Mucosa of descending colon (tissue), 3 donors: ENCODE measurements around the gene SLC25A12. TPM values are rescaled to one million over a fixed set of nuclear protein-coding genes. Genes with fewer than 3 reads are reported as not detected.

Experiments
- ATAC-seq: fragments of 200-7000 bp; cut with Tn5 transposase; one replicate; pipeline ENCODE4 v1.9.1; 2020; ENCODE audit warnings: mild to moderate bottlenecking, moderate library complexity
- DNase-seq, 3 donors: peaks; one replicate each; pipeline ENCODE4 v3.0.0-alpha.2; 2020
- H3K36me3 ChIP-seq: fragments of 200-600 bp; one replicate; pipeline ENCODE4 v1.8.0; 2021; ENCODE audit warnings: low read depth, mild to moderate bottlenecking
- H3K4me1 ChIP-seq: fragments of 200-600 bp; one replicate; pipeline ENCODE4 v1.8.0; 2021; ENCODE audit warnings: low read depth, mild to moderate bottlenecking
- H3K4me3 ChIP-seq: fragments of 200-600 bp; one replicate; pipeline ENCODE4 v1.8.0; 2021; ENCODE audit warnings: mild to moderate bottlenecking
- H3K9me3 ChIP-seq: fragments of 200-600 bp; one replicate; pipeline ENCODE4 v1.8.0; 2021; ENCODE audit warnings: mild to moderate bottlenecking
- intact Hi-C, 2 donors: fragments of 100-400 bp; cut with DNase I in 1 of 2; cut with micrococcal nuclease in 1 of 2; formaldehyde crosslinking; loops; one replicate each; pipeline versions ENCODE4 v1.11.0 to v1.11.1; 2022; cut with DNase I, micrococcal nuclease
- total RNA-seq, 3 donors: library from RNA; stranded (reverse); fragmentation: NEBNext Ultra II Directional in 2 of 3; extraction: Animal tissue kit (Norgen Biotek cat#: 25700) in 2 of 3; gene quantifications; one replicate each; pipeline versions ENCODE4 v1.2.1 to v1.2.4, GENCODE V29; 2021 to 2023
- TF ChIP-seq, protein P1 (sequence below): fragments of 200-600 bp; IDR thresholded peaks from one replicate; pipeline ENCODE4 v1.8.0; 2022; ENCODE audit warnings: antibody characterized with exemption, mild to moderate bottlenecking
- donor health status: DM: no; HTN: no; CAD: no; lungs with moderate emphysema.
- donor health status: DM: no; HTN: no; CAD: no.
- donor health status: DM: no; HTN: yes; CAD: no.

Gene SLC25A12
- total RNA-seq, 3 donors from 2014 or later, result 19.9 to 44.2 (median 22.3) TPM

DNA sequence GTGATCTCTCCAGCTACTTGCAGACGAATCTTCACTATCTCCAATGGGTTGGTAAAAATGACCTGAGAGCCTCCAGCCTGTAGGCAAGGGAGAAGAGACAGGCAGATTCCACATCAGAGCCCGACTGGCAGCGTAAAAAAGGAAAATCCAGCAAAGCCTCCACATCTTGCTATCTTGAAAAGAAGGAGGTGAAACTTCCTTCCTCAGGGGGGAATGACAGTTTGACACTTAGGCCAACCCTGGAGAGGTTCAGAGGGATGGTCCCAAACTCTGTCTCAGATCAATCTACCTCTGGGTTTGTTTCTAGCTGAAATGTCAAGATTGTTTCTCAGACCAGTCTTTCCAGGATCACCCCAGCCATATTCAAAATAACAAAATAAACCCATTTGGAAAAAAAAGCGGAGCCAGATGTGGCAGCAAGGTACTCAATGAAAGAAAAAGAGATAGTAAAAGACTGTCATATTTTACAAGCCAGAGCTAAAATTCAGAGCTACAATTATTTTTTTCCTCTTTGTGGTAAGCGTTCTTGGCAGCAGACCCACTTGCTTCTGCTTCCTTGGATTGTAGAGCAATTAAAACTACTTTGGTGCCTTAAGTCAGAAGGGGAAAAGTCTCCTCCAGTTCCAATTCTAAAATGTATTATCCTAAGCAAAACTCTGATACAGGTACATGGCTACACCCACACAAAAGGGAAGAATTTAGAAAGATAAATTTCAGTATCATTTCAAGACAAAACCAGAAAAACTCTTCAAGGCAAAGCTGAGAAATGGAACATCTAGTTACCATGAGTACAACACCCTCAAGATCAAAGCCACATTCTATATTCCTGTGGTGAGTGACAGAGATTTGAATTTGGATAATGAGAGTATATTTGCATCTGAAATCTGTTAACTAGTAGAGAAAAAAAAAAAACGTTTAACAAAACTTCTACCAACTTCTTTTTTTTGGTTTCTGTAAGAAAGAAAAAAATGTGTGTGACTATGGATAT lies 100.1 kb downstream of the SLC25A12 start:
- H3K36me3 ChIP-seq, result no peaks in the 10 kb centered on the region
- TF ChIP-seq, protein P1, sequence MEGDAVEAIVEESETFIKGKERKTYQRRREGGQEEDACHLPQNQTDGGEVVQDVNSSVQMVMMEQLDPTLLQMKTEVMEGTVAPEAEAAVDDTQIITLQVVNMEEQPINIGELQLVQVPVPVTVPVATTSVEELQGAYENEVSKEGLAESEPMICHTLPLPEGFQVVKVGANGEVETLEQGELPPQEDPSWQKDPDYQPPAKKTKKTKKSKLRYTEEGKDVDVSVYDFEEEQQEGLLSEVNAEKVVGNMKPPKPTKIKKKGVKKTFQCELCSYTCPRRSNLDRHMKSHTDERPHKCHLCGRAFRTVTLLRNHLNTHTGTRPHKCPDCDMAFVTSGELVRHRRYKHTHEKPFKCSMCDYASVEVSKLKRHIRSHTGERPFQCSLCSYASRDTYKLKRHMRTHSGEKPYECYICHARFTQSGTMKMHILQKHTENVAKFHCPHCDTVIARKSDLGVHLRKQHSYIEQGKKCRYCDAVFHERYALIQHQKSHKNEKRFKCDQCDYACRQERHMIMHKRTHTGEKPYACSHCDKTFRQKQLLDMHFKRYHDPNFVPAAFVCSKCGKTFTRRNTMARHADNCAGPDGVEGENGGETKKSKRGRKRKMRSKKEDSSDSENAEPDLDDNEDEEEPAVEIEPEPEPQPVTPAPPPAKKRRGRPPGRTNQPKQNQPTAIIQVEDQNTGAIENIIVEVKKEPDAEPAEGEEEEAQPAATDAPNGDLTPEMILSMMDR, result no peak
- H3K9me3 ChIP-seq, result no peaks in the 10 kb centered on the region
- ATAC-seq (no peak), DNase-seq (no peak)
- no peak overlapping the region for H3K4me3 ChIP-seq
- no peaks in the 10 kb centered on the region for H3K4me1 ChIP-seq
- intact Hi-C loops, result no loop called here

- TF ChIP-seq, protein P1, result no peak
- ATAC-seq (no peak), DNase-seq (no peak)
- Histone ChIP-seq H3K4me3 (no peak overlapping the region), H3K36me3 (no peaks in the 10 kb centered on the region), H3K4me1 (no peaks in the 10 kb centered on the region), H3K9me3 (no peaks in the 10 kb centered on the region)
- intact Hi-C loops, result no loop called here
These were observed 101.0 kb downstream of the SLC25A12 start for GRCh38 chr2:171792886-171793580.

GRCh38 chr2:171792157-171792556 lies 101.9 kb downstream of the SLC25A12 start:
- Histone ChIP-seq H3K4me3 (no peak overlapping the region), H3K4me1 (no peaks in the 10 kb centered on the region), H3K9me3 (no peaks in the 10 kb centered on the region), H3K36me3 (no peaks in the 10 kb centered on the region)
- no peak for DNase-seq
- intact Hi-C loops, result no loop called here
- no peak for ATAC-seq
- TF ChIP-seq, protein P1, result no peak

GRCh38 chr2:171791361-171791760 lies 102.7 kb downstream of the SLC25A12 start:
- H3K36me3 ChIP-seq, result no peaks in the 10 kb centered on the region

GRCh38 chr2:171789956-171790355 lies 104.1 kb downstream of the SLC25A12 start:
- ATAC-seq (no peak), DNase-seq (no peak)
- no peaks in the 10 kb centered on the region for H3K9me3 ChIP-seq
- intact Hi-C loops, result no loop called here
- TF ChIP-seq, protein P1, result no peak
- H3K4me1 ChIP-seq, result no peaks in the 10 kb centered on the region
- H3K4me3 ChIP-seq, result no peak overlapping the region
- no peaks in the 10 kb centered on the region for H3K36me3 ChIP-seq

More at GRCh38 chr2:171791361-171791760, 102.7 kb downstream of the SLC25A12 start:
- H3K4me1 ChIP-seq, result no peaks in the 10 kb centered on the region
- TF ChIP-seq, protein P1, result no peak
- no peaks in the 10 kb centered on the region for H3K9me3 ChIP-seq
- H3K4me3 ChIP-seq, result no peak overlapping the region
- no peak for ATAC-seq
- intact Hi-C loops, result no loop called here
- DNase-seq, result no peak
